Activated naive CD8-positive, alpha-beta T cell treated with anti-CD3 and anti-CD28 coated beads, Interleukin-2, amount 50 U/mL, for 16 hours (primary cell): ENCODE results near the gene SAXO1.
"Not testable (repeated sequence)": the region's sequence is repeated elsewhere in the genome, so short reads cannot be mapped to it uniquely, and the experiment has no call there.

ENCODE experiments used
- DNase-seq: peaks from one replicate; pipeline ENCODE4 v3.0.0-alpha.2; 2020; ENCODE audit warnings: low read depth, low spot score

Gene SAXO1

GRCh38 chr9:19033015-19033414, at the start of gene SAXO1:
Gene SAXO1, minus strand, starts transcription at chr9:19033209. Its CDS starts 301 bp downstream, at chr9:19032908.
- DNase-seq, result no peak

- no peak for DNase-seq
Measured at GRCh38 chr9:19074836-19075235, 41.8 kb upstream of the SAXO1 start.

DNA sequence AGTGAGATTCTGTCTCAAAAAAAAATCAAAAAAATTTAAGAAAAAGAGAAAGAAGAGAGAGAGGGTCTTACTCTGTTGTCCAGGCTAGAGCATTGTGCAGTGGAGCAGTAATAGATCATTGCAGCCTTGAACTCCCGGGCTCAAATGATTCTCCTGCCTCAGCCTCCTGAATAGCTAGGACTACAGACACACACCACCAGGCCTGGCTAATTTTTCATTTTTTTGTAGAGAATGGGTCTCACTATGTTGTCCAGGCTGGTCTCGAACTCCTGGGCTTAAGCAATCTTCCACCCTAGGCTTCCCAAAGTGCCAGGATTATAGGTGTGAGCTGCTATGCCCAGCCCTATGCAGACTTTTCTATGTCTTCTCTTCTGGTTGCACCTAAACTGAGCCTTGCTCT, 41.2 kb upstream of the SAXO1 start:
- DNase-seq, result no peak

DNA sequence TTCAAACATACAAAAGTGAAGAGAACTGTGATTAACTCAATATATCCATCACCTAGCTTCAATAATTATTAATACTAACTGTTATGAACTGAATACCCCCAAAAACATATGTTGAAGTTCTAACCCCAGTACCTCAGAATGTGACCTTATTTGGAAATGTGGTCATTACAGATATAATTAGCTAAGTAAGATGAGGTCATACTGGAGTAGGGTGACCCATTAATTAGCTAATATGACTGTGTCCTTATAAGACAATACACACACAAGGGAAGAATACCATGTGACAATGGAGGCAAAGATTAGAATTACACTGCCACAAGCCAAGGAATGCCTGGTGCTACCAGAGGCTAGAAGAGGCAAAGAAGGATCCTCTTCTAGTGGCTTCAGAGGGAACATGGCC, 24.0 kb upstream of the SAXO1 start:
- DNase-seq, result no peak

- DNase-seq, result no peak
Measured at GRCh38 chr9:19050637-19051591, 17.9 kb upstream of the SAXO1 start.

DNA sequence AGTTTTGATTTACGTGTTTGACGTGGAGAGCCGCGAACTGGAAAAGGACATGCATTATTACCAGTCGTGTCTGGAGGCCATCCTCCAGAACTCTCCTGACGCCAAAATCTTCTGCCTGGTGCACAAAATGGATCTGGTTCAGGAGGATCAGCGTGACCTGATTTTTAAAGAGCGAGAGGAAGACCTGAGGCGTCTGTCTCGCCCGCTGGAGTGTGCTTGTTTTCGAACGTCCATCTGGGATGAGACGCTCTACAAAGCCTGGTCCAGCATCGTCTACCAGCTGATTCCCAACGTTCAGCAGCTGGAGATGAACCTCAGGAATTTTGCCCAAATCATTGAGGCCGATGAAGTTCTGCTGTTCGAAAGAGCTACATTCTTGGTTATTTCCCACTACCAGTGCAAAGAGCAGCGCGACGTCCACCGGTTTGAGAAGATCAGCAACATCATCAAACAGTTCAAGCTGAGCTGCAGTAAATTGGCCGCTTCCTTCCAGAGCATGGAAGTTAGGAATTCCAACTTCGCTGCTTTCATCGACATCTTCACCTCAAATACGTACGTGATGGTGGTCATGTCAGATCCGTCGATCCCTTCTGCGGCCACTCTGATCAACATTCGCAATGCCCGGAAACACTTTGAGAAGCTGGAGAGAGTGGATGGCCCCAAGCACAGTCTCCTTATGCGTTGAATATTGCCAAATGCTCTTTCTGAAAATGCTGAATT, 17.1 kb upstream of the SAXO1 start:
- no peak for DNase-seq

DNA sequence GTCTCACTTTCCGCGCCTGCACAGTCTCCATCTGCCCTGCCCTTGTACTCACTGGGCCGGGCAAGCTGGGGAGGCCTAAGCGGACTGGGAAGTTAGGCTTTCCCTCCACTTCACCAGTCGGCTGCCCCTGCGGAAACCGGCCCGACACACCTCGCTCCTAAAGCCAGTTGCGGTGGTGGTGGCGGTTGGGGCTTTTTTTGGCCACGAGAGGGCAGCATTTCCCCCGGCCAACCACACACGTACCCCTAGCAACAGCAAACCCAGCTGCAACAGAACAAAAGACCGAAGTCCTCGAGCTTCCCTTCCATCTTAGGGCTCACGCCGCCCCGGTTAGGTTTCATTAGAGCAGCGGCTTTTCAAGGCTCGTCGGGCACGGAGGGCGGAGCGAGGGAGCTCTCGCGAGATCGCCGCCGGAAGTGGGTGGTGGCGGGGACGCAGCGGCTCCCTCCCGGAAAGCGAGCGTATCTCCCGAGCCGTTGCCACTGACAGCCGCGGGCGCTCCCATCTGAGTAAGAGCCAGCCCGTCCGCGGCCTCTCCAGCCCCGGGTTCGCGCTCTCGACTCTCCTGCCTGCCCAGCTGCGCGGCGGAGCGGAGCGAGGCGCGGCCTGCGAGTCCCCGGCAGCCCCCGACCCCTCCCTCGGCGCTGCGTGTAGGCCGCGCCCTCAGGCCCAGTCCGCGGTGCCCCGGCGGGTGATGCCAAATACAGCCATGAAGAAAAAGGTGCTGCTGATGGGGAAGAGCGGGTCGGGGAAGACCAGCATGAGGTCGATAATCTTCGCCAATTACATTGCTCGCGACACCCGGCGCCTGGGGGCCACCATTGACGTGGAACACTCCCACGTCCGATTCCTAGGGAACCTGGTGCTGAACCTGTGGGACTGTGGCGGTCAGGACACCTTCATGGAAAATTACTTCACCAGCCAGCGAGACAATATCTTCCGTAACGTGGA, 16.2 kb upstream of the SAXO1 start, which contains the start of gene RRAGA:
Gene RRAGA (plus strand): TSS at position 462 of the 951 bp plus-strand sequence. CDS start 233 bp downstream, at position 695.
- peak; percentile 84 for DNase-seq

- no peak for DNase-seq
Measured at GRCh38 chr9:19036611-19037010, 3.6 kb upstream of the SAXO1 start.

DNA sequence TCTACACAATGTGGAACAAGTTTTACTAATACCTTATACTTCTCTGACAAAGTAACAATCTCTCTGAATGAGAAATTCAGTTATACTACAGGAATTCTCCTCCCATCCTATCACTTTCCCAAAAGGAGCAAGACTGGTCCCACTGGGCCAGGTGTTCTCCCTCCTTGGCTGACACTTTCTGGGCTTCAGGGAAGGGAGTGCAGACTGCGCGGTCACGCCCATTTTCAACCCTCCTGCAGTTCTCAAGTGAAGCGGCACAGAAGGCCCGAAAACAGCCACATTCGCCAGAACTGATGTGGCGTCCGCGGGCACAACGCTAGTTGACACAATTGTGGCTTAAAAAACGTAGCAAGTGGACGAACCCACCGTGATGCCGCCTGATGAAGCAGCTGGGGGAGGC, 603 bp downstream of the SAXO1 start:
- no peak for DNase-seq

GRCh38 chr9:19030899-19031298, 2.1 kb downstream of the SAXO1 start:
- no peak for DNase-seq

GRCh38 chr9:19028835-19029451, 4.1 kb downstream of the SAXO1 start:
- no peak for DNase-seq

- no peak for DNase-seq
Measured at GRCh38 chr9:19027825-19028224, 5.2 kb downstream of the SAXO1 start.

- no peak for DNase-seq
Measured at GRCh38 chr9:19026375-19026774, 6.6 kb downstream of the SAXO1 start.

DNA sequence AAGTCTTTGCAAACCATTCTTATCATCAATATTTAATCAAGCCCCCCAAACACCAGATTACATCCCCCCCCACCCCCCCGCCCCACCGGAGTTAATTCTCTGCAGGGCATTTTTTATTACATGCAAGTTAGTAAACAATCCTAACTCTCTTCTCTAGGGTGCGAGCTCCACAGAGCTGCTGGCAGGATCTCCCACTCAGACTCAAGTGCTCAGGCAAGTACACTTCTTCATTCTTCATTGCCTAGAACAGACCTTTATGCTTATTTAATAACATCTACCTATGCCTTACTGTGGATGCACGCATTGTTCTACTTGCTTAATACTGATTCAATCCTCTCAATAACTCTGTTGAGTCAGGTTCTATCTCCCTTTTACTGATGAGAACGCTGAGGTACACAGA, 9.9 kb downstream of the SAXO1 start:
- no peak for DNase-seq

GRCh38 chr9:19022206-19022605, 10.8 kb downstream of the SAXO1 start:
- no peak for DNase-seq

- DNase-seq, result not testable (repeated sequence)
Measured at GRCh38 chr9:19021649-19022048, 11.4 kb downstream of the SAXO1 start.

DNA sequence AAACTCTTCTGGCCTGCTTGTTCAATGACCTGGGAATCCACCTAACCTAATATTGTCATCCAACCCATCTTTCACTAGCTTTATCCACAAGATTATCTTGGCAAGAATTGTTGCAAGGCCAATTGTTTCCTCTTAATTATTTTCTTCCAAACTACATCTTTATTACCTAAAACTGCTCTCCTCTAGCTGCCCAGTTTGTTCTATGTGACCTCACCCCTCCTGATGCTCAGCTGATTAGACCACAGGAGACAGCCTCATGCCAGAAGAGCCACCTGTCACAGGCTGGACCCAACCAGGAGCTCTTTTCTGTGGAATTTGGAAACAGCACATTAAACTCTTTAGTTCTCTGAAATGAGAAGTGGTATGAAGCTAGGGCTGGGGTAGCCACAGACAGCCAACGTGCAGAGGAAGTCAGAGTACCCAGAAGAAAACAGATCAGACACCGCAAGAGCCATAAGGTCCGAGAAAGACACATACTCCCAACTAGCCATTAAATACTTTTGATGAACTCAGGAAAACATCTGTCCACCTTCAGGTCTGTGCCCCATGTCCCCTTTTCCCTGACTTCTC, 12.0 kb downstream of the SAXO1 start:
- no peak for DNase-seq

- no peak for DNase-seq
Measured at GRCh38 chr9:19018201-19018600, 14.8 kb downstream of the SAXO1 start.

- no peak for DNase-seq
Measured at GRCh38 chr9:19009391-19009965, 23.5 kb downstream of the SAXO1 start.

DNA sequence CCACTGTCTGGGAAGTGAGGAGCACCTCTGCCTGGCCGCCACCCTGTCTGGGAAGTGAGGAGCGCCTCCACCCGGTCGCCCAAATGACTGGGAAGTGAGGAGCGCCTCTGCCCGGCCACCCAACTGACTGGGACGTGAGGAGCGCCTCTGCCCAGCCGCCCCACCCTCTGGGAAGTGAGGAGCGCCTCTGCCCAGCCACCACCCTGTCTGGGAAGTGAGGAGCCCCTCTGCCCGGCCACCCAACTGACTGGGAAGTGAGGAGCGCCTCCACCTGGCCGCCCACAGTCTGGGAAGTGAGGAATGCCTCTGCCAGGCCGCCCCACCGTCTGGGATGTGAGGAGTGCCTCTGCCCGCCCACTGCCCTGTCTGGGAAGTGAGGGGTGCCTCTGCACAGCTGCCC, 32.9 kb downstream of the SAXO1 start:
- DNase-seq, result no peak
